IMR-90 (cell line): ENCODE measurements around the gene TAB2.

Experiments
- BHLHE40 ChIP-seq: fragments of 150-350 bp; IDR thresholded peaks from 2 replicates; pipeline ENCODE4 v1.6.1; 2016; ENCODE audit warnings: mild to moderate bottlenecking, low read depth, low read length
- CTCF ChIP-seq: conservative IDR thresholded peaks from 2 replicates; pipeline ENCODE4 v1.5.1; 2012; ENCODE audit warnings: mild to moderate bottlenecking, low read depth, low read length, improper control_type of control experiment
- MAZ ChIP-seq: IDR thresholded peaks from 2 replicates; pipeline ENCODE4 v1.6.1; 2012; ENCODE audit warnings: low read depth, mild to moderate bottlenecking, low read length, improper control_type of control experiment, moderate library complexity, borderline replicate concordance
- POLR2A ChIP-seq: IDR thresholded peaks from 2 replicates; pipeline ENCODE4 v1.6.1; 2012; ENCODE audit warnings: mild to moderate bottlenecking, low read depth, low read length
- RAD21 ChIP-seq: IDR thresholded peaks from 2 replicates; pipeline ENCODE4 v1.6.1; 2012; ENCODE audit warnings: low read length, improper control_type of control experiment
- RFX5 ChIP-seq: IDR thresholded peaks from 2 replicates; pipeline ENCODE4 v1.8.0; 2012; ENCODE audit warnings: low read depth, mild to moderate bottlenecking, low read length, moderate library complexity
- SMC3 ChIP-seq: fragments of 150-350 bp; IDR thresholded peaks from 2 replicates; pipeline ENCODE4 v1.6.1; 2016; ENCODE audit warnings: low read depth, mild to moderate bottlenecking, antibody characterized with exemption, low read length, moderate library complexity
- USF2 ChIP-seq: fragments of 150-350 bp; IDR thresholded peaks from 2 replicates; pipeline ENCODE4 v1.6.1; 2017; ENCODE audit warnings: mild to moderate bottlenecking, antibody characterized with exemption, low read length, low read depth

GRCh38 chr6:149392535-149392934 is 75.0 kb downstream of the TAB2 start:
- TF ChIP-seq CTCF, result no peak
- no peak for TF ChIP-seq SMC3
- TF ChIP-seq USF2, result no peak
- TF ChIP-seq POLR2A, result no peak
- no peak for TF ChIP-seq RFX5
- no peak for TF ChIP-seq RAD21
- TF ChIP-seq MAZ, result no peak
- no peak for TF ChIP-seq BHLHE40
